Fibroblast of skin of back (primary cell): ENCODE data around the gene STK24.

Experiments
- DNase-seq: peaks from one replicate; pipeline ENCODE4 v3.0.0-alpha.2; 2013

Gene STK24

DNA sequence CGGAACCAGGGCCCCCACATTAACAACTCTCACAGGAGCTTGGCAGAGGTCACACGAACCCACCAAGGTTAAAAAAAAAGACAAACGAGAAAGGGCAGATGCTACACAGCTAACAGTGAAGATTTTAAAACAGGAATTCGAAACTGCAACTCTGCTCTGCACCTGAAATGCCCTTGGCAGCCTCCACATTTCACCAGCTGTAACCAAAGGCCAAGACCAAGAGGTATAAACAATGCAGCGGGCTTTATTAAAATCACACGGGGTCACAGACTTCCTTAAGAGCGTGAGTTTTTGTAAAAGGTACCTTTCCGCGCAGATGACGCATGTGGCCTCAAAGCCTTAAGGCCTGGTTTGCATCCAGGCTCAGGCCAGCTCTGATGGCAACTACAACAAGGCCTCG, 88.2 kb downstream of the STK24 start:
- DNase-seq: no peak

DNA sequence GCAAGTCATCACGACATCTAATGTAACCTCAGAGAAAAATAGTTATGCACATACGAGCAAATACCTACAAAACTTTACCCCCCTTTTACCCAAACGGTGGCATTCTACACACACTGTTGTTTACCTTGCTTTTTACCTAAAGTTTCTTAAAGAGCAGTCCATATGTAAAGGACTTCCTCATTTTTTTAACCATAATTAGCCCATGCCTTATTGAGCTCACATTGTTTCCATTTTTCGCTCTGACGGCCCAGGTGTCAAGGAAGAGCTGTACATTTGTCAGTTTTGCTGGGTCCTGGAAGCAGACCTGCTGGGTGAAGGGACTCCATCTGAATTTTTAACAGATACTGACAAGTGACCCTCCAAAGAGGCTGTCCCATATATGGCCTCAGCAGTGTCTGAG, 89.4 kb downstream of the STK24 start:
- no peak for DNase-seq

DNA sequence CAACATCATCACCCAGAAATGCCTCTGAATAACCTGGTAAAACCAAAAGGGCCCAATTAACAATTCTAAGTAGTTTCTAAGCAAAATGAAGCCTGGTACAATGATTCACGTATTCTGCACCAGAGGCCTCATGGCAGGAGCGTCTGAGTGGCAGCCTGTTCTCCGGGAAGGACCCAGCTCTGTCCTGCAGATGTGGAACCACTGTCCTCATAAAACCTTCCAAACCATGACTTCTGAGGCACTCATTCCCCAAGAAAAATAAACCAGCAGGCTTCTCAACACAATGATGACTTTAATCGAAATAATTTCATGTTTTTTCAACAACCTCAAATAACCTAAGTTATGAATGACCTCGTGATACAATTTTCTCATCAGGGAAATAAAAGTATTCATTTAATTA, 89.9 kb downstream of the STK24 start:
- DNase-seq: peak; percentile 56

DNA sequence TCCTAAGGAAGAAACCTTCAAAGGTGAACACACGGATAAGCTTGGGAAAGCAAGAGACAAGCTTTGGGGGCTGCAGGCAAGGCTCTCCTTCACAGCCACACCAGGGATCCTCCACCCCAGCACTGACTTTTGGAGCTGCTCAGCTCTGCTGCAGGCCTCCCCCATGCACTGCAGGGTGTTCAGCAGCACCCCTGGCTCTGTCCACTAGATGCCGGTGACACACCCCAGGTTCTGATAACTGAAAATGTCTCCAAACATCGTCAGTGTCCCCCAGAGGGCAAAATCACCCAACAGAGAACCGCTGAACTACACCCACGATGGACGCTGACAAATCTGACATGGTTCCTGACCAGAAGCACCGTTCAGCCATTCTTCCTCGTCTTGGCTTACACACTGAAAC, 90.5 kb downstream of the STK24 start:
- no peak for DNase-seq

DNA sequence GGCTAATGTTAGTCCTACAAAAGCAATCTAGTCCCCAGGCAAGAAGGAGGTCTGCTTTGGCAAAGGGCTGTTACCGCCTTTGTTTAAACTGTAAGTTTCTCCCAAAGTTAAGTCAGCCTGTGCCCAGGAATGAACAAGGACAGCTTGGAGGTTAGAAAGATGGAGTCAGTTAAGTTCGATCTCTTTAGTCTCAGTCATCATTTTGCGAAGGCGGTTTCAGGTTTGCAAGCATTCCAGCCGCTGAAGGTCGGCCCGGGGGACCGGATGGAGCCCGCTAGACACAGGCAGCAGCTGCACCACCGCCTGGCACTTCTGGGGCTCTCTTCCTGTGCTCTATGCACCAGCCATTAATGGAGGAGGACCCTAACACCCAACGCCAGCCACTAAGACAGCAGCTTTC, 91.3 kb downstream of the STK24 start:
- no peak for DNase-seq

DNA sequence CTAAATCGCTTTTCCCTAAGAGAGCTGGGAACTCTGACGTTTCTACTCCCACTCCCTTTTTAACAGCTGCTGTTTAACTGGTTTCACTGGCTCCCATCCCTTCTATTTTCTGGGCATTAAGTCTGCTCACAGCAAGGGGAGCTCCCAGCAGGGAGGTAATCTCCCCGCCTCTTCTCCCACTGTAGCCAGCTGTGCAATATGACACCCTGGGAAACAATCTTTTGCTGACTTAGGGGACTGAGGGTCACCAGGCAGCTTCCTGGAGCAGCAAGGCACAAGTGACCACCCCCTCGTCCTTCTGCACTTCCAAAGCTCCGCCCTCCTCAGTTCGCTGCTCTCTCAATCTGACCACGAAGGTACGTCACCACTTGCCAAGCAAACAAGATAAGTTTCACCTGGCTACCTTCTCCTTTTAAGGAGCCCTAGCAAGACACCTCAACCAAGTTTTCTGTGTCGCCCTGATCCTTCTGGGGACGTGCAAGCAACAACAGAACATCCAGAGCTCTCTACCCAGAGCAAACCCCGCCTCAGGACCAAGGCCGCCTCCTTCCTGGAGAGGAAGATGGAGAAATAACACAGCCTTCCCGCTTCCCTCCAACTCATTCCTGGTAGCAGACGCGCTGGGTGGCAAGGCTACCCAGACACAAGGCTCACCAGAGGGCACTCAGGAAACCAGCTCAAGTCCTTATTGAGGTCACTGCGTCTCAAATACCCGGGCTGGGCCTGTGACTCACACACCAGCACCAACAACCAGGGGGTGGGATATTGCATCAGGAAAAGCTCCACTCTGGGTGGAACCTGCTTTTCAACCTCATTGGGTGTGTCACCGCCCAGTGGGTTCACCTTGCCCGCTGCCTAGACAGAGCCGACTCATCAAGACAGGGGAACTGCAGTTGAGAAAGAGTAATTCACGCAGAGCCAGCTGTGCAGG, 92.4 kb downstream of the STK24 start:
- peak; percentile 98 for DNase-seq

DNA sequence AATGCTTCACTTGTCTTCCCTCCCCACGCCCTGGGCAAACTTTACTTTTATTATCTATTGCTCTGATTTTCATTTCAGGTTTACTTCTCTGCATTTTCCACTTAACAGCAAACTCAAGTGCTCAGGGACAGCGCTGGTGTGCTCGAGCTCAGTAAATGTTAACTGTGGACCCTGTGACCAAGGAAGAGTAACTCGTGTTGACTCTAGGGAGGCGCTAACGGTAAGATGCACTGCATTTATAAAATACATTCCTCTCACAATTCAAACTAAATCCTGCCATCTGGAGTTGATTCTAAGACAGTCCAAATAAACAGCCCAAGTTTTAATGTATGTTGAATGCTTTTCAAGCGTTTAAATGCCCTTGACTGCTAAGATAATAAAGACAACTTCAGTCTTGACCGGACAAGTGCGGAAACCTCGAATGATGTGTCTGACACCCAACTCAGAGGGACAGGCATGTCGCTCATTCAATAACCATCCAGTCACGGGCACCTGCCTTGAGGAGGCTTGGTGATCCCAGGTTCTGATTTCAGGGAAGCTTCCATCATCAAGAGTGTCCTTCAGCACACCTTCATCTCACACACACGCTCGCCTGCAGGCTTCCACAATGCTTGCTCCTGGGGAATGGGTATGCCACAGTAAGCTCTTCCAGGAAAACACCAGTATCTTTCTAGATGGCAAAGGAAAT, 93.2 kb downstream of the STK24 start:
- peak; percentile 65 for DNase-seq

DNA sequence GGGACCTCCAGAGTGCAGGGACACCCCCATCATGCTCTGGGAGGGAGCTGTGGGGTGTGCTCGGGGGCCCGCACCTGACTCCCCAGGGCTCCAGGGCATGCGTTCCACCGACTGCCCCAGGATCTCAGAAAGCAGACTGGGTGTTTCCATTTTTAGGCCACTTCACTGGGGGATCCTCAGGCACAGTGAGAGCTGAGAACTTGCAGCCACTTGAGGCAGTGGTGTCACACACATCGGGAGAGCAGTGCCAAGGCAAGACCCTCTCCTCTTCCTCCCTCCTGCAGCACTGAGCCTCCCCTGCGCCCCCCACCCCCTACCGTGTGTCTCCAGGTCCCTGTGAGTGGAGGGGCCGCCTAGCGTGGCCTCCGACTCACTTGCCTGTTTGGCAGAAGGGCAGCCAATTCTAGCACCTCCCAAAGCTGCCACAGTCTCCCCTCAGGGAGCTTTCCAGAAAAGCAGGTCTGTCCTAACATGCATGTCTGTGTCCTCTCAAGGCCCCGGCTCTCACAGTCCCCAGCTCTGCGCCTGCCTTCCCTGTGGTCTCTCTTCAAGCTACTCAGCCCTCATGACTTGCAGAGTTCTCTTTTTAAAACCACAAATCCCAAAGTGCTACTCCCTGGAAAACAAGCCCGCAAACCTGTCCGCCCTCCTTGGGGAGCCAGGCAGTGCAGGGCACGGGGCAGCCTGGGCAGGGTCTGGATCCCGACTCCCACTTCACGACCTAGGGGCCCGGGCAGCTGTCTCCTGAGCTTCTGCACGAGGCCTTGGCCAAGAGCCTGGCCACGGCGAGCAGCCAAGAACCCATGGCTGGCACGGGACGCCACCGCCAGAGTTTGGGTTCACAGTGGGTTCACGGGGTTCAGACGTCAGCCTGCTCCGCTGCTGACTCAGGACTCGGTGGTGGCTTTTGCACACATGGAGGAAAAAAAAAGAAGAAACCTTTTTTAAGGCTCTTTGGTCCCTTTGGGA, 94.1 kb downstream of the STK24 start:
- peak; percentile 72 for DNase-seq

DNA sequence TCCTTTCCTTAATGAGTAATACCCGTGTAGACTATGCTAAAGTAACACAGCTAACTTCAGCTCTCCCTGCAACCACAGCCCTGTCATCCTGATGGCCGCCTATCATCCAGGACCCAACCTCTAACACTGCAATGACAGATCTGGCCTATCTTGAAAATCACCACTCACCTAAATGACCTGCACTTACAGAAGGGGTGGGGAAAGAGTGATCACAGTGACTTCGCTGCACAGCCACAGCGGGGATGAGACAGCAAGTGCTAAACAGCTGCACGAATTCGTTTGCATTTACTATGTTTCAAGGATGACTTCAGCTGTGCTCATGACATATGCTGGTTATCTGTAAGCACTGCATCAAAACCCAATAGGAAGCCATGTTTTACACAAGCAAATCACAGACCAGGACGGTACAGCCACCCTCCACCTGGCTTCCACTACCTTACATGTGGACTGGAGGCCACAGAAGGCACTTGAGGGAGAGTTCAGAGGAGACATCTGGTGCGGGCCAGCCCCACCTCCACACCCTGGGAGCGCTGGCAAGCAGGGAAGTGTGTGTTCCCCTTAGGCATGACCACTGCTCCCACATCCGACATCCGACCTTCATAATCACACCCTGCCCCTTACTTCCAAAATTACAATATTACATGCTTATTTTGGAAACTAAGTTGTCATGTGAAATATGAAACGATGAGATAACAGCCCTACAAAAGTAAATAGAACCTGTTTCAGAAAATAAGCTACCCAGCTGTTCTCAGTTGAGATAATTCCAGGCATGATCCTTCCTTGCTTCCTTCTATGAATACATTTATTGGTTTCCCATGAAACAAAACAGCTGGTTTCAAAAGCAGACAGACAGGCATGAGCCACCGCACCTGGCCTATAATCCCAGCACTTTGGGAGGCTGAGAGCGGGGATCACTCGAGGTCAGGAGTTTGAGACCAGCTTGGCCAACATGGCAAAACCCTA, 95.7 kb downstream of the STK24 start:
- no peak for DNase-seq

DNA sequence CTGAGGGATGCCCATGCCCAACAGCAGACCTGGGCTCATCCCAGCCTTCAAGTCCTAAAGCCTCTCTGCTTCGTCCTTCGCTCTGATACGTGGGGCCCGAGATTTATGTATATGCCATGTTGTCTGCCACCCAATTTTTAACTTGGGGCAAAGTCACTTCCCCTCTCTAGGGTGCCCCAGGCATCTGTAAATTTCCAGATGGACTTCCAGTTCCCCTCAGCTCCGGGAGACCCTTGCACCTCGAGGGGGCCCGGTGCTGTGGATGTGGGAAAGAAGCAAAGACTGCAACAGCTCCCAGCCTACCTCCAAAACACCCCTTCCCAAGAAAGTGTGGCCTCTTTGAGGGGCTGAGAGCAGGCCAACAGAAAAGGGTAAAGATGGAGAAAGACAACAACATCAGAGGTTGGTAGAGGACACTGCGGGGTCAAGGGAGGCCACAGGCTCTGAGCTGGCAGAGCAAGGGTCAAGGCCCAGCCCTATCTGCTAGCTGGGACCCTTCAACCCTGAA, 97.4 kb downstream of the STK24 start:
- no peak for DNase-seq

DNA sequence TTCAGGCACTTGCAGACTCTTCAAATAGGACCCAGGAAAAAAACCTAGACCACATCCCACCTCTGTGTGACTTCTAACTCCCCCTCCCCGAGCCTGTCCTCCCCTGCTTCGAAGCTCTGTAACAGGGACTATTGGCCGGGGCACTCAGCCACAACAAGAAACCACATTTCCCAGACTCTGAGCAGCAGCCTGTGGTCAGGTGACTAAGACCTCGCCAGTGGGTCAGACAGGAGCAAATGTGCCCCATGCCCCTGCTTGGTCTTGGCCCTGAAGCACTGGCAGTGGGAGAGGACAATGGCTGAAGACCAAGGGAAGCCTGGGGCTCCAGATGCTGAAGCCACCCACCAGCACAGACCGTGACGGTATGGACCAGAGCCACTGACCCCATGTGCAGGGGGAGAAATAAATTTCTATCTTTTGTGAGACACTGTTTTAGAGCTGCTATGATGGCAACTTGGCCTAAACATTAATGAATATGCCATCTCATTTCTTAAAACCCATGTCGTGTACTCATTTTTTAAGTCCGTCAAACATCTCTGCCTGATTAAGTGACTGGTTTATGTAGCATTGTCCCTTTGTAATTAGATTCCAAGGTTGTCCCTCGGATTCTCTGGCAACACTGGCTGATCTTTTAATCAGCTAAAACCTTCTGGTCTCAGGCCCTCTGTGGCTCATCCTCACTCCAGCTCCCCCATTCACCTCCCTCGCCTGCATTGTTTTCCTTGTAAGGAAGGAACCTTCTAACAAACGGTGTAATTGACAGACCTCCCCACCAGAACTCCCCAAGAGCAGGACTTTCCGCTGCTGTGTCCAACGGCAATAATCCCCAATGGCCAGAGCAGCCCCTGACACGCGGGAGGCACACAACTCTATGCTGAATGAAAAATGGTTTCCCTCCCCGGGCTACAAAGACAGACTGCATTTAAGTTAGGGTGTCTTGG, 98.4 kb downstream of the STK24 start:
- DNase-seq: peak; percentile 48

DNA sequence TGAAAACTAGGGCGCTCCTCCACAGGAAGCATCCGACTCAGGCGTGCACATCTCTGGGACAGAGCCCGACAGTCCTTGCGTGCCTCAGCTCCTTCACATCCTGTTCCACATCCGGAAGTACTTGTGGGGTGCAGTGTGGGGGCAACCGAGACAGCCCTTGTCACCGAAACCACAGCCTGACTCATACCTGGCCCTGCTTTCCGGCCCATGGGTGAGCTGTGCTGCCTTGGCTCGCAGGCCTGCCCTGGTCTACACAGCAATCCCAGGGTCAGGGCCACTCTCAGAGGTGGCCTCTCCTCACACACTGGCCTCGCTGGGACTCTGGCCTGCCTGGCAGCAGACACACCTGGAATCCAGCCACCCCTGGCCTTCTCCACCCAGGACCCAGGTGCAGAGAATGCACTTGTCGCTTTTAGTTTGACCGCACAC, 100.4 kb downstream of the STK24 start:
- peak; percentile 96 for DNase-seq

DNA sequence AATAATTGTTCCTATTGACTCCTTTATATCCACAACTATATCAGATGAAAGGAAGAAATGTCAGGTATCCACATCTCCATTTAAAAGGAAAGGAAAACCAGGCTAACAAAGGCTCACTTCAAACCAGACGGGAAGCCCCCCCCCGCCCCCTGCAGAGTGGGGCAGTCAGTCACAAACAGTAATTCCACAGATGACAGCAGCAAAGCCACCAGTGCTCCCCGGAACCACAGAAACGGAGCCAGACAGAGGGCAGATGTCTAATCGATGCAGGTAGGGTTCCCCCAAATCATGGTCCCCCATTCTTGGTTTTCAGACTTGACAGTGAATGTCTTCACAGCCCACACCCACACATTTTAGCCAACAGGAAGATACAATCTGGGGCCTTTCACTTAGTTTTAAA, 100.8 kb downstream of the STK24 start:
- DNase-seq: no peak

DNA sequence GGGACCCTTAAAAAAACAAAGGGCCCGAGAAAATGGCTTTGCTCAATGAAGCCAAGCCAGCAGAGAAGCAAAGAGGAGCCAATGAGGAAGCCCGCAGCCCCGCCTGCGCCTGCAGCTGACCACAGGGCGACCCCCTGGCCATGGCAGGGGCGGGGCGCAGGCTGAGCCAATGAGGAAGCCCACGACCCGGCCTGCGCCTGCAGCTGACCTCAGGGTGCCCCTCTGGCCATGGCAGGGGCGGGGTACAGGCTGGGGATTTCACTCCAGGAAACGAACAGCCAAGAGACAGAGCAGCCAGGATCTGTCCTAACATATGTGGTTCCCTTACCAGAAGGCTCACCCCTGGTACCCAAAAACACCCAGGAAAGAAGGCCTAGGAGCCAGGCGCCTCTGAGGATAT, 101.4 kb downstream of the STK24 start:
- DNase-seq: no peak

DNA sequence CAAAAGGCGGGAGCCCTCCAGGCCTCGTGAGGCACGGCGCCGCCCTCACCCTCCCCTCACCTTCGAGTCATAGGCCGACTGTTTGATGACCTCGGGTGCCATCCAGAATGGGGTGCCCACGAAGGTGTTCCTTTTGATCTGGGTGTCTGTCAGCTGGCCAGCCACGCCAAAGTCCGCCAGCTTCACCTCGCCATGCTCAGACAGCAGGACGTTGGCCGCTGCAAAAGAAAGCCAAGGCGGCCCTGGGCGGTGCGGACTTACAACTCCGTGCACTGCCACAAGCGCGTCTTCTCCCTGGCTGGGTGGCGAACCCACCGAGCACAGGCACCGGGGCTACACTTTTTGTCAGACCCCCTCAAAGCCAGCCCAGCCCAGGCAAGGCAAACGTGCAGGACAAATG, 102.1 kb downstream of the STK24 start:
- DNase-seq: no peak

DNA sequence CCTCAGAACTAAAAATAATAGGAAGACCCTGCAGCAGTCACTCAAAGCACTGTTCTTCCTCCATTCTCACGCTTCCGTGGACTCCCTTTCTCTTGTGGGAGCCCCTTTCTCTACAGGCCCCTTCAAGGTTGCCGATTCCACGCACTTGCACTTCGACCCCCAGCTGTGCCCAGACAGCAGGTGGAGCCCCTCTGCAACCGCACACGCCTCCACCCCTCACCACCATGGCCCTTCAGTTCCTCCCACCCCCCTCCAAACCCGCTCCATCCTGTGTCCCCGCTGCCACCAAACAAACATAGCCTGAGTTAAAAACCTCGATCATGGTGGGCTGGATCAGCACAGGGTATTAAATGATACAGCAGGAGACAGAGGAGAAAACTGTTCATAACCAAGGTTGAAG, 102.6 kb downstream of the STK24 start:
- no peak for DNase-seq

DNA sequence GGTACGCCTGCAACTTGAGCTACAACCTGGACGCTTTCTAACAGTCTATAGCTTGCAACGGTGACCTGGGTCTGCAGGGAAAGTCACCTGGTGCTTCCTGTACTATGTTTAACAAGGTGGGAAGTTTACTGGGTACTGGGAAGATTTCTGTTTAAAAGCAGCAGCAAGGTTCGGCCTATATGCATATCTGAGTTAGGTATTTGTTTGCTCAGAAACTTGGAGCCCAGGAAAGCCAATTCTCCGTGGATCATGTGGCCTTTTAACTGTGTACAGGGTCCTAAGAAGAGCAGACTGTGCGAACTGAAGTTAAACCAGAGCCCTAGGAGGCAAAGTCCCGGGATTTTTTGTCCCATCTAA, 103.1 kb downstream of the STK24 start:
- DNase-seq: no peak

DNA sequence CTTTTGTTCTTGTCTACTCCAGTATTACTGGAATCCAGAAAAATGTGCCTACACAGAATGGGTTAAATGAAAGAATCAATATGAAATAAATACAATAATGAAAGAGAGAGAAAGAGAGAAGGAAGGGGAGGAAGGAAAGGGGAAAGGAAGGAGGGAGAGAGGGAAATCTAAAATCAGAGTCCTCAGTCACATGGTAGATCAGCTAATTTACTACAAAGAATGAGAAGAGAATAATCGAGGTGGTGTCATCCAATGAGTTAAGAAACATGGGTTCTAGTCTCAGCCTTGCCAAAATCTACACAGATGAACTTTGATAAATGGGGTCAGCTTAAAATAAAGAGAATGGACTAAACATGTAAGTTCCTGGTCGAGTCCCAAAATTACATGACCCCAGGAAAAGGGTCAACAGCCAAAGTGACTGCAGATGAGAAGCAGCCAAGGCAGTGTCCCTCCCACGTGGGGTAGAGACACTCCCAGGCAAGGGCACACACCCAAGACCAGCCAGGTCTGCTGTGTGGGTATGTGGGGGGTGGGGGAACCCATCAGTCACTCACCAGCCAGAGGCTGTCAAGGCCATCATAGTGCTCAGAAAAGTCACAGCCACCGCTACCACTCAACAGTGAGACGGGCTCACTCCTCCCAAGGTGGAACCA, 103.6 kb downstream of the STK24 start:
- DNase-seq: no peak

DNA sequence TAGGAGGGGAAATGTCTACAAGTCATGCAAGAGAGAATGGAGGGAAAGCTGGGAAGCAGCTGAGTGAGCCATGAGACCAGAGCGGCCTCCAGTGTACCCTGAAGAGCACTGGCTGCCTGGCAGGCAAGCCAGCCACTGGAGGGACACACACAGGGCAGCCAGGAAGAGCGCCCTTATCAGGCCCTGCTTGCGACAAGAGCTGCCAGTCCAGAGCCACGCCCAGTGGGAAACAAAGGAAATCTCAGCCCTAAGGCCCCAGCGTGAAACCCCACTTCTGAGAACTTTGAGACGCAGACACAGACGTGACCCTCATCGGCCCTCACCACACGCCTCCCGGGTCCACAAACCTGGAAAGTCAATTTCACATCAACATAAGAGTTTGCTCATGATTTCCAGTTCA, 105.0 kb downstream of the STK24 start:
- no peak for DNase-seq

DNA sequence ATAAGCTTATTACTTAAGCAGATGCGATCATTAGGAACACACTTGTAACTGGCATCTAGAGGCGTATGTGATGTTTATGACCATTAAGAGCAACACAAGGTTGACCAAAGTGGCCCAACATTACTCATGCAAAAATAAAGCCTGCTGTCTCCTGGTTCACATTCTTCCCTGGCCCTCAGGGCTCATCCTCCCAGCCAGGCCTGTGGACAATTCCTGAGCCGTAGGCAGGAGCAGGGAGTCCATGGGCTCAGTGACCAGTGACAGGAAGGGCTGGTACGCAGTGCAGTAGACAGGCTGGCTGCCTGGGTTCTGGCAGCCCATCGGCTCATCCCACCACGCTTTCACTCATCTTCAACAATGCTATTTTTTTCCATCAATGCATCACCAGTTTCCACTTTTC, 106.0 kb downstream of the STK24 start:
- no peak for DNase-seq
